ENCODE data around the gene KLK5. TPM values are rescaled to one million over a fixed set of nuclear protein-coding genes. Genes with fewer than 3 reads are reported as not detected.
A peak's percentile ranks its signal among the peaks of the same experiment; 100 is the strongest.
"Not testable (repeated sequence)": the region's sequence is repeated elsewhere in the genome, so short reads cannot be mapped to it uniquely, and the experiment has no call there.

The KLK5 gene, protein sequence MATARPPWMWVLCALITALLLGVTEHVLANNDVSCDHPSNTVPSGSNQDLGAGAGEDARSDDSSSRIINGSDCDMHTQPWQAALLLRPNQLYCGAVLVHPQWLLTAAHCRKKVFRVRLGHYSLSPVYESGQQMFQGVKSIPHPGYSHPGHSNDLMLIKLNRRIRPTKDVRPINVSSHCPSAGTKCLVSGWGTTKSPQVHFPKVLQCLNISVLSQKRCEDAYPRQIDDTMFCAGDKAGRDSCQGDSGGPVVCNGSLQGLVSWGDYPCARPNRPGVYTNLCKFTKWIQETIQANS
- 0.64 TPM in 1 of 2 replicates, not detected in the other for total RNA-seq (2014; rRNA removed; shearing (Covaris generic))

DNA sequence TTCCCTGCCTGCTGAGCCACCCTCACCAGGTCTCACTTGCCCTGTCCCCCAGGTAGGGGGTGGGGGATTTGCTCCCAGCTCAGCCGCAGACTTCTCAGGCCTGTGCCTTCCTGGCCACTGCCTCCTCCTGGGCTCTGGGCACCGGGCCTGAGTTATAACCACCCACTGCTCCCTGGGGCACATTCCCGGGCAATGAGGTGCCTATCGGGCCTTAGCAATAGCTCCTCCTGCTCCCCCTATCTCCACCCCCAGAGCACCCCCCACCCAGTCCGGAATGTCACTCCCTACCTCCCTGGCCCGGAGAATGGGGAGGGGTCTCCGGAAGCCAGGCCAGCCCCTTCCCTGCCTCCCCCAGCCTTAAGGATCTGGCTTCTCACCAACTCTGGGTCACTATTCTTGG, at the start of gene KLK5:
Gene KLK5, minus strand, starts transcription at position 129 of the 400 bp plus-strand sequence. CDS start 381 bp downstream, outside the sequence.
- DNase-seq (ENCODE audit: low spot score) = no peak

DNA sequence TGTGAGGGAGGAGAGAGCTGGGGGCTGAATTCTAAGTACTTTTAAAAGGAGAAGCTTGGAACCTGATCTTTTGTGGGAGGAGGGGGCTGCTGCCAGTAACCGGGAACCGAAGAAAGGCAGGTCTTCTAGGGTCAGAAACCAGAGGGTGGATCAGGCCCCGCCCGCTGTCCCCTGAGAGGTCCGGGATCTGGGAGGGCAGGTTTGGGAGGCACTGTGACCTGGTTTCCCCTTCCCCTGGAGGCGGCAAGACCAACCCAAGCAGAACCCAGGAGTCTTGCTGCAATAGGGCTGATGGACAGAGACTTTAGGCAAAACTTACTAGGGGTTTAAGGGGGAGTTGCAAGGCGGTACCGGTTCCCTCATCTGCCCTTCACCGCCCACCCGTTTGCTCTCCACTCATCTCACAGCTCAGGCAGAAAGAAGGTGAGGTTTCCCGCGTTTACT, 49.3 kb upstream of the KLK5 start:
- no peak for DNase-seq (ENCODE audit: low spot score)

DNA sequence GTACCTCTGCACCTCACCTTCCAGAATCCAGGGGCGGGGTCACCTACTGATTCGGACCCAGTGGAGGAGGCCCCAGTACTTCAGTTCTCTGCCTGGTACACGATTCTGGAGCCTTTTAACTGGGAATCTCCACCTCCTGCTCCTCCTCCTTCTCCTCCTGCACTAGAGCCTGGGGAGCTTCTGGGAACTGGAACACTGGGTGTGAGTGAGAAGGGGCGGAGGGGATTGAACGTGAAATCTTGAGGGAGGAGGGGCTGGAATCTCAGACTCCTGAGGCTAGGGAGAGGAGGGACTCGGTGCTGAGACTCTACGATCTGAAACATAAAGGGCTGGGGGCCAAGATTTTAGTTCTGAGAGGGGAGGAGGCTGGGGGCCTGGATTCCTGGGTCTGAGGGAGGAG, 48.7 kb upstream of the KLK5 start, which contains the start of gene KLK8:
Gene KLK8, minus strand, starts transcription at position 90 of the 400 bp plus-strand sequence. CDS start 437 bp downstream, outside the sequence.
- no peak for DNase-seq (ENCODE audit: low spot score)

DNA sequence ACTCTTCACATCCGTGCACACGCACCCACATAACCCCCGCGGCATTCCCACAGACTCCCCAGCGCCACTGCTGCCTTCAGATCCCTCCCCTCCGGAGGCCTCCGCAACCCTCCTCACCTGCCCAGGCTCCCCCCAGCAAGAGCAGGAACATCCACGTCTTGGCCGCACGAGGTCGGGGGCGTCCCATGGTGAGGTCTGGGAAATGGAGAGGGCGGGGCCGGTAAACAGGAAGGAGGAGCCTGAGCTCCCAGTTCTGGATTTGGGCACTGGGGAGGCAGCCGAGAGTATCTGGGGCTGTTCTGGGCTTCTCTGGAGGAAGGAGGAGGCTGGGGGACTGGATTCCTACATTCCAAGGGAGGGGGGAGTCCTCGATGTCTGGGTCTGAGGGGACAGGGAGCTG, 48.1 kb upstream of the KLK5 start:
- no peak for DNase-seq (ENCODE audit: low spot score)

DNA sequence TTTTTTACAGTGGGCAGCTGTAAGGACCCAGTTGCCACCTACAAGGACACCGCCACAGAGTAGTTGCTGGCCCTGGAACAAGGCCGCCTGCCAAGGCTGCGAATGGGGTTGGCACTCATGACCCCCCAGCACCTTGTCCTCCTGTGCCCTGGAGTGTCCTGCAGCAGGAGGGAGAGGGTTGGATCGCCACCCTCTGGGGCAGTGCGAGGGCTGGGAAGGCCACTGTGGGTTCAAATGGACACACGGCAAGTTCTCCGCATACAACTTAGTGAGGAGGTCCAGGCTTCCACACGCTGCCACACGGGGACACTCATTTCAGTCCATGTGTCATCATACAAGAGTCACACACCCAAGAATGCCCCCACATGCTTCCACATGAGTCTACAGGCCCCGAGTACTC, 47.6 kb upstream of the KLK5 start:
- DNase-seq (ENCODE audit: low spot score) = no peak

DNA sequence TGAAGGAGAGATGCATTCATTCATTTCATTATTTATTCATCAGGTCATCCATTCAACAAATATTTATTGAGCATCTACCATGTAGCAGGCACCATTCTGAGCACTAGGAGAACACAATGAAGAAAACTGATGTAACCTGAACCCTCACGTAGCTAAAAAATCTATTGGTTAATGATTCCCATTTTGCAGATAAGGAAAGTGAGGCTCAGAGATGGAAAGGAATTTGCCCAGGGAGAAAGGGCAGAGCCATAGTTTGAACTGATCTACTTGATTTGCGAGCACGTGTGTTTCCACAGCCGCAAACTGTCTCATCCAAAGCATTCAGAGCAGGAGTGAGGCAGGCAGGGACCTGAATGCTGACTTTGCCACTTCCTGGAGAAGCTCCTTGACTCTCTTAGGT, 45.8 kb upstream of the KLK5 start:
- DNase-seq (ENCODE audit: low spot score) = no peak

DNA sequence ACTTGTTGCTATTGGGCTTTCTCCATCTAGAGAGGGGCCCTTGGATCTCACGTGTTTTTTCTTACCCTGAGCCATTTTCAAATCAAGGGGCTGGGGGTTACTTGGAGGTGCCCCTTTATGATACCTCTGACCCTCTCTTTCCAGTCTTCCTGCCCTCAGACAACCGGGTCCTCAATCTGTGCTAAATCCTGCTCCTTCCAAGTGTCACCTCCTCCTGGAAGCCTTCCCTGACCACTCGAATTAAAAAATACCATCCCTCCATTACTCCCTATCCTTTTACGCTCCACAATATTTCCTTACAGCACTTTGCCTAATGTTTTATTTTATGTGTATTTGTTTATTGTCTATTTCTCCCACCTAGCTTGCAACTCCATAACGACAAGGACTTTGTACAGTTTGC, 45.2 kb upstream of the KLK5 start:
- no peak for DNase-seq (ENCODE audit: low spot score)

DNA sequence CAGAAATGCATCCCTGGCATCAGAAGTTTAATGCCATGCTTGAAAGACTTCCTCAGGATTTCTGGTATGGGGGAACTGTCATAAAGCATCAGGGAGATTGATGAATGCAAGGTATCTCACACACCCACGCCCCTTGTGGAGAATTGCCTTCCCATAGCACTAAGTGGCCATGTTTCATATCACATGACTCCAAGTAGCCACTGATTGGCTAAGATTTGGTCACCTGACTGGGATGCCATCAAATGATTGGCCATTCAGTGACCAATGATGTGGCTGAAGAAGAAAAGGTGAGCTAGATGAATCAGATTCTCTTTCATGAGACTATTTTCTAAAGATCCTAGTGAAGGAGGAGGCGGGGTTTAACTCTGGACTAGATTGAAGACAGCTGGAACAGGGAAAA, 41.3 kb upstream of the KLK5 start:
- DNase-seq (ENCODE audit: low spot score) = peak; percentile 50

DNA sequence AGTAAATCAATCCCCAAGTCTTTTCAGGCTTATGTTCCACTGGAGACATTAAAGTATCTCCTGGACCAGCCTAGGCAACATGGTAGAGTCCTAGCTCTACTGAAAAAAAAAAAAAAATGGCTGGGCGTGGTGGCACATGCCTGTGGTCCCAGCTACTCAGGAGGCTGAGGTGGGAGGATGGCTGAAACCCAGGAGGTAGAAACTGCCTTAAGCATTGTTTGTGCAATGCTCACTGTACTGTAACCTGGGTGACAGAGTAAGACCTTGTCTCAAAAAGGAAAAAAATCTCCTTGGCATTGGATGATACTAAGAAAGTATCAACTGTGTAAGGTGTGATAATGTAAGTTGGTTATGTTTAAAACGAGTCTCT, 39.8 kb upstream of the KLK5 start:
- DNase-seq (ENCODE audit: low spot score) = no peak

DNA sequence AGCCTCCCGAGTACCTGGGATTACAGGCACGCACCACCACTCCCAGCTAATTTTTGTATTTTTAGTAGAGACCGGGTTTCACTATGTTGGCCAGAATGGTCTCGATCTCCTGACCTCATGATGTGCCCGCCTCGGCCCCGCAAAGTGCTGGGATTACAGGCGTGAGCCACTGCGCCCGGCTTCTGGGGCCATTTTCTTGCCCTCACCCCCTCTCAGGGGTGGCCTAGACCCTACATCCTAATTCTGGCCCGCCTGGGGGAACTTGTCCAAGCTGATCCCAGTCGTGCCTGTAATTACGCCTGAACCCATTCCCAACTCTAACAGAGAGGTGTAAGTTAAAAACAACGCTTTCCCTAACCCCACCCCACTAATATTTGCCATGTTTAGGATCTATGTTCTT, 31.6 kb upstream of the KLK5 start:
- not testable (repeated sequence) for DNase-seq (ENCODE audit: low spot score)

DNA sequence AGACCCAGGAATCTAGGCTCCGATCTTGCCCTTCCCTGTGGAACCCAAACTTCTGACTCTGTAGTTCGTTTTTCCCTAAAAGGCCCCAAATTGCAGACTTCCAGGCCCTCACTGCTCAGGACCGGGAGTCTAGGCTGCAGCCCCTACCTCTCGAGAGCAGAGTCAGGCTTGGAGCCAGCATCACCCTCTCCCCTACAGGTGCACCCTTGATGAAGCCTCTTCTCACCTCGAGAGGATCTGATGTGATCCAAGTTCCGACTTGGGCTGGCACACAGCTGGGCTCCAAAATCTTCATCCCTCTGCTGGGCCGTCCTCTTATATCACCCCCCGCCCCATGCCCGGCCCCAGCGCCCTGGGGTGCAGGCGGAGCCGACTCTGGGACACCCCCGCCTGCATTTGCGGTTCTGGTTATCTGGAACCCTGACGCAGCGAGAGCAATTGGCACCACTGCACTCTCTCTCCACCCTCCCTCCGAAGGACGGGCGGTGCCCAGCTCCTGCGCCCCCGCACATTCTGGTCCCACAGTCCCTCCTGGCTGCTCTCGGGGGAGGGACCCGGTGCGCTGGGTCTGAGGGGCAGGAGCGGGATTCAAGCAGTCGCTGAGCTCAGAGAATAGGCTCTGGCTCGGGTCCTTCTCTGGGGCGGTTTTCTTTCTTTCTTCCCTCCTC, 30.9 kb upstream of the KLK5 start, which contains the start of gene KLK7:
Gene KLK7, minus strand, starts transcription at position 293 of the 668 bp plus-strand sequence. CDS start 1,518 bp downstream, outside the sequence.
- no peak for DNase-seq (ENCODE audit: low spot score)

DNA sequence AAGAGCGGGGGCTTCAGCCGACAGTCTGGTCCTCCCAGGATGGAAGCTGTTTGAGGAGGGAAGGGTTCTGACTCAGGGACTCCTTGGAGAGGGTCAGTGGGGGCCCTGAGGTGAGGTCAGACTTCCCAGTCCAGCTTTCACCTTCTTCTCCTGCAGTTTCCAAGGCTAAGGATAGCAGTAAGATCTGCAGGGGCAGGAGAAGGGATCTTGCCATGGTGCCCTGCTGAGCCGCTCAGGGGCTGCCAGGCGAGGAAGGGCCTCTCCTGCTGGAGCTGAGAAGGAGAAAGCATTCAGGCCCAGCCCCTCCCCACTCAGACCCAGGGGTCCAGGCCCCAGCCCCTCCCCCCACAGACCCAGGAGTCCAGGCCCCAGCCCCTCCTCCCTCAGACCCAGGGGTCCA, 29.3 kb upstream of the KLK5 start:
- DNase-seq (ENCODE audit: low spot score) = no peak

DNA sequence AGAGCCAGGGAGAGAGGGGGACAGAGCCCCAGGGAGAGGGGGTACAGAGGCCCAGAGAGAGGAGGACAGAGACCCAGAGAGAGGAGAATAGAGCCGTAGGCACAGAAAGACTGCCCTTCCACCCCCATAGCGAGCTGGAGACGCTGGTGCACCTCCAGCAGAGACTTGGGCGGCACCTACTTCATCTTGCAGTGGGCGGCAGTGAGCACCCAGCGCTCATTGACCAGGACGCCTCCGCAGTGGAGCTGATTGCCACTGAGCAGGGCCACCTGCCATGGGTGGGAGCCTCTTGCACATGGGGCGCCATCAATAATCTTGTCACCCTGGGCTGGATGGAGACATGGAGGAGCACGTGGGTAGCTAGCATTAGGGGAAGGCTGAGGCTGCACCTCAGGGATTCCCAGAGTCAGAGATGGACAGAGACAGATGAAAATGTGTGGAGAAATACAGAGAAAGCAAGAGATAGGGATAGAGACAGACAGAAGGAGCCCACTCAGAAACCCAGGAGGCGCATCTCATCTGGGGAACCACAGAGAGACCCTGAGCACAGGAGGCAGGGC, 28.8 kb upstream of the KLK5 start:
- DNase-seq (ENCODE audit: low spot score) = no peak

DNA sequence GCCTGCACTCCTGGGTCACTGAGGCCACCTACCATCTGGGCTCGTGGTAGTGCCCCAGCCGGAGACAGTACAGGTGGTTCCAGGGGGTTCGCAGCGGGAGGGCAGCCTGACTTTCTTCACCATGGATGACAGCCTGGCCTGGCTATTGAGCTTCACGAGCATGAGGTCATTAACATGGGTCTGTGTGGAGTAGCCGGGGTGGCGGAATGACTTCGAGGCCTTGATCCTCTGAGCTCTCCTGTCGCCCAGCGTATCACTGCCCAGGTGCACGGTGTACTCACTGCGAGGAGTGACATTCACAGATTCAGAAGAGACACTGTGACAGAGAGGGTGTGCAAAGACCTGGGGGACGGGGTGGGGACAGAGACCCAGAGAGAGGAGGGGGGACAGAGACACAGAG, 27.4 kb upstream of the KLK5 start:
- DNase-seq (ENCODE audit: low spot score) = no peak

DNA sequence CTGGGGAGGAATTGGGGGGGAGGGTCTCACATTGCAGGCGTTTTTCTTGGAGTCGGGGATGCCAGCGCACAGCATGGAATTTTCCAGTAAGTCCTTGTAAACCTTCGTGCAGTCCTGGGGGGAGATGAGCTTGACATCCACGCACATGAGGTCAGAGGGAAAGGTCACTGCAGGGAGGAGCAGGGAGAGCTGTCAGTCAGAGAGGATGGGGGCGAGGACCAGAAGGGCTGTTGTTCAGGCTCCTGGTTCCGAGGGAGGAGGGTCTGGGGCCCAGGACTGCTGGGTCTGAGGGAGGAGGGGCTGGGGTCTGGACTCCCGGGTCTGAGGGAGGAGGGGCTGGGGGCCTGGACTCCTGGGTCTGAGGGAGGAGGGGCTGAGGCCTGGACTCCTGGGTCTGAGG, 26.9 kb upstream of the KLK5 start:
- DNase-seq (ENCODE audit: low spot score) = no peak

DNA sequence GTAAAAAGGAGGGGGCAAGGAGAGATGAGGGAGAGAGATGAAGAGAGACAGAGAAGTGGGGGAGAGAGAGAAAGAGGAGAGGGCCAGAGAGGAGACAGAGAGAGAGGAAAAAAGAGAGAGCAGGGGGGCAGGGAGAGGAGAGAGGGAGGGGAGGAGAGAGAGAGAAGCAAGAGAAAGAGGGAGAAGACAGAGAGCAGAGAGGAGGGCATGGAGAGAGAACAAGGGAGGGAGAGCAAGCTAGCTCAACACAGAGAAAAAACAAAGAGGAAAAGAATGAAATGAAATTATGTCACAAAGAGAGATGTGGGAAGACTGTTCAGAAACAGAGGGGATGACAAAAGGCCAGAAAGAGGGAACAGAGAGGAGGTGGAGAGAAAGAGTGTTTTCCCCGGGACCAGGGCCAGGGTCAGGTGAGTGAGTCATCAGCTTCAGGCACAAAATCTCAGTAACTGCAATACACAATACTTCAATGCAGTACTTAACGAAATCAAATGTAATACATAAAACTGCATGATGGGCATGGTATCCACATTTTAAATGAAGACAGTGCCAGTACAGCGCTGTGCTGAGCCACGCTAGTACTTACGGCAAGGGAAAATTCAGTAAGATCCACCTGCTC, 26.0 kb upstream of the KLK5 start:
- no peak for DNase-seq (ENCODE audit: low spot score)

DNA sequence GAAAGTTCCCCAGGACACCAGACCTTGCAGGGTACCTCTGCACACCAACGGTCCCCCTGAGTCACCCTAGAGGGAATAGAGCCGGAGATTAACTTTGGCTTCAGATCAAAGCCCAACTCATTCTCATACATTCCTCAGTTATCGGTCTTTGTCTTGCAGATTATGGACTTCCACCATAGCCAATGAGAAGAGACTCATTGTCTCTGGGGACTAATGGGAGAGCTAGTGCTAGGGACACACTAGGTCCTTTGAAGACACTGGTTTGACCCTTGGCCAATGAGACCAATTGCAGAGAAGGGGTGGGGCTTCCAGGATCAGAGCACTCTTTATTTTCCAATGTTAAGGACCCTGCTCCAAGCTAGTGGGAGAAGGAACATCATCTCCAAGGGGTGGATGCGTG, 24.8 kb upstream of the KLK5 start:
- DNase-seq (ENCODE audit: low spot score) = no peak

DNA sequence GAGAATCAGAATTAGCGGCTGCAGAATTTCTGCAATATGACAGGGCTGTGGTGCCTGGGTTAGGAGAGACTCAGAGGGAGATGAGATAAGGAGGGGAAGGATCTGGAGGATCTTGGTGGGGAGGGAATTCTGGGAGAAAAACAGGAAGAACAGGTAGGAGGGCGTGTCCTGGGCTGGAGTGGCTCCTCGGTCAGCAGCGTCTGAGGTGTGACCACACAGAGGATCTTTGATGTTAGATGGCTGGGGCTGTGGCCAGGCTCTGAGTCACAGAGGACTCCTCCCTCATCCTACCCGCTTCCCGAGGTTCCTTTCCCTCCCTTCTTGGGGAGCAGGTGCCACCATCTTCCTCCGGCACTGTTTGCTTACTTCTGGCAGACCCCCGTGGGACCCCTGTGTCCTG, 22.9 kb upstream of the KLK5 start:
- peak; percentile 52 for DNase-seq (ENCODE audit: low spot score)

DNA sequence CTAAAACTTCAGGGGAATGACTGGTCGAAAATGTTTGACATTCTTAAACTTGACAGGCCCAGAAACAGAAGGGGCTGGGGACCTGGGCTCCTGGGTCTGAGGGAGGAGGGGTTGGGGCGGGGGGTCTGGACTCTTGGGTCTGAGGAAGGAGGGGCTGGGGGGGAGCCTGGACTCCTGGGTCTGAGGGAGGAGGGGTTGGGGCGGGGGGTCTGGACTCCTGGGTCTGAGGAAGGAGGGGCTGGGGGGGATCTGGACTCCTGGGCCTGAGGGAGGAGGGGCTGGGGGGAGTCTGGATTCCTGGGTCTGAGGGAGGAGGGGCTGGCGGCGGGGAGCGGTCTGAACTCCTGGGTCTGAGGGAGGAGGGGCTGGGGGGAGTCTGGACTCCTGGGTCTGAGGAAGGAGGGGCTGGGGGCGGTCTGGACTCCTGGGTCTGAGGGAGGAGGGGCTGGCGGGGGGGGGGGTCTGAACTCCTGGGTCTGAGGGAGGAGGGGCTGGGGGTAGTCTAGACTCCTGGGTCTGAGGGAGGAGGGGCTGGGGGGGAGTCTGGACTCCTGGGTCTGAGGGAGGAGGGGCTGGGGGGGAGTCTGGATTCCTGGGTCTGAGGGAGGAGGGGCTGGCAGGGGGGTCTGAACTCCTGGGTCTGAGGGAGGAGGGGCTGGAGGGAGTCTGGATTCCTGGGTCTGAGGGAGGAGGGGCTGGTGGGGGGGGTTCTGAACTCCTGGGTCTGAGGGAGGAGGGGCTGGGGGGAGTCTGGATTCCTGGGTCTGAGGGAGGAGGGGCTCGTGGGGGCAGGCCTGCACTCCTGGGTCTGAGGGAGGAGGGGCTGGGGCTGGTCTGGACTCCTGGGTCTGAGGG, 22.1 kb upstream of the KLK5 start:
- no peak for DNase-seq (ENCODE audit: low spot score)

DNA sequence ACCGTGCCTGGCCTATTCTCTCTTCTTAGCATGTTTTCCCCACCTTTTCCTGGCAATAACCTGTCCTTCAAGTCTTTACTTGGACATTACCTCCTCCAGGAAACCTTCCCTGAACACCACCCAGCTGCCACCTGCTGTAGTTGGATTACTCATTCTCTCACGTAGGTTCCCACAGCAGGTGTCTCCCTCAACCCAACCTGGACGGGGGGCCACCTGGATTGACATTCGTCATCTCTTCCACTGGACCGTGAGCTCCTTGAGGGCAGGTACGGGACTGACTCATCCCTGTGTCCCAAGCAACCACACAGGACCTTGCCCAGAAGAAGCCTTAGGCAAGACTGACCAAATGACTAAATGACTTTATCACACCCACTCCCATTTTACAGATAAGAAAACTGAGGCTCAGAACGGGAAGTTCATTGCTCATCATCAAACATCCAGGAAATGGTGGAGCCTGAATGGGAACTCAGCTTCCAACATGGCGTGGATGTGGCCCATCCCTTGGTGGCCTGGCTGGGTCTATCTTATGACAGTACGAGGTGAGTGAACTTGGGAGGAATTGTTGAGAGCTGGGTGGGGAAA, 20.0 kb upstream of the KLK5 start:
- no peak for DNase-seq (ENCODE audit: low spot score)

DNA sequence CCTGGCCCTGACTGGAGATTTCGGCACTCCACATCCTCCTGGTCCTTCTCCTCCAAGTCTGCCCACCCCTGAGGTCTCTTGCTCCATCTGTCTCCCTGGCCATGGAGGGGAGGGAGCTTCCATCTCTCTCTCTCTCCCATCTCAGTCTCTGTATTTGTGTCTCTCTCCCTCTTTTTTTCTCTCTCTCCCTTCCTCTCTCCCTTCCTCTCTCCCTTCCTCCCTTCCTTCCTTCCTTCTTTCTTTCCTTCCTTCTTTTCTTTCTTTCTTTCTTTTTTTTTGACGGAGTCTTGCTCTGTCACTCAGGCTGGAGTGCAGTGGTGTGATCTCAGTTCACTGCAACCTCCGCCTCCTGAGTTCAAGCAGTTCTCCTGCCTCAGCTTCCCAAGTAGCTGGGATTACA, 17.0 kb upstream of the KLK5 start:
- DNase-seq (ENCODE audit: low spot score) = not testable (repeated sequence)

Measured in H4 (cell line).